Measurements from ENCODE around the gene LCNL1. TPM values are rescaled to one million over a fixed set of nuclear protein-coding genes. Genes with fewer than 3 reads are reported as not detected.

Gene LCNL1
- total RNA-seq, 1 donor from 2014 or later, result 2.0 TPM

DNA sequence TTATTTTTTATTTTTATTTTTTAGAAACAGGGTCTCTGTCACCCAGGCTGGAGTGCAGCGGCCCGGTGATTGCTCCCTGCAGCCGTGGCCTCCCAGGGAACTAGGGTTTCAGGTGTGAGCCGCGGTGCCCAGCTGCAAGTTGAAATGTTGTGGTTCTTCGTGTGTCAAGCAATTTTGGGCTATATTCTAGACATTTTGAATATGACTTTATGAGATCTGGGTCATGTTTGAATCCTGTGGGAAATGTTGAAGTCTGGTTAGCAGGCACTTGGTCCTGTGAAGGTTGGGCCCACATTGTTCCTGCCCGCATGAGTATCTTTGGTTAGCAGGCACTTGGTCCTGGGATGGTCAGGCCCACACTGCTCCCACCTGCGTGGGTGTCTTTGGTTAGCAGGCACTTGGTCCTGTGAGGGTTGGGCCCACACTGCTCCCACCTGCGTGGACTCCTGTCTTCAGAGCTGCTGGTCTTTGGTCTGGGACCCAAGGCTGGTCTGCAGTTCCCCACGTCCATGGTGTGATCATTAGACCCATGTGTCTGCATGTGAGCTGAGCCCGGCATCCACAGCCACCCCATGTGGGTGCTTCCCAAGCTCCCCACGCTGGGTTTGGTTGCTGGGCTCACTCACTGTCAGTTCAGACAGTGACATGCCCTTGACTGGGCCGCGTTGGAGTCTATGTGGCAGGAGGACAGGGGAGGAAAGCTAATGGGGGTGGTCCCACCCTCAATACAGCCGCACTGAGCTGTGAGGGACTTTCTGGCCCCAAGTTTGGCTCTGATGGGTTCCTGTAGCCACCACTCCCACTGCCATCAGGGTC, 45.4 kb upstream of the LCNL1 start:
- H3K4me3 ChIP-seq, result no peak overlapping the region
- peaks cover 1% of the 10 kb centered on the region for H3K4me1 ChIP-seq
- peaks cover 0 to 28% of the 10 kb centered on the region in 2 donors for H3K36me3 ChIP-seq

GRCh38 chr9:136939431-136939995, 43.3 kb upstream of the LCNL1 start:
- no peaks in the 10 kb centered on the region for H3K9me3 ChIP-seq
- intact Hi-C loops (cut with DNase I), result no loop called here
- peaks cover 0 to 38% of the 10 kb centered on the region in 2 donors for H3K36me3 ChIP-seq
- peaks cover 15% of the 10 kb centered on the region for H3K4me1 ChIP-seq
- no peak overlapping the region for H3K4me3 ChIP-seq
- DNase-seq (ENCODE audit: extremely low spot score in 2 of 2), result no peak
- no peak overlapping the region for H3K27ac ChIP-seq
- H3K27me3 ChIP-seq, result no peaks in the 10 kb centered on the region
- TF ChIP-seq POLR2A (IDR thresholded peaks at IDR 0.05) (no peak), POLR2AphosphoS5 (IDR thresholded peaks at IDR 0.05; ENCODE audit: insufficient read depth in 1 of 2, low read depth in 1 of 2) (no peak), CTCF (IDR thresholded peaks at IDR 0.05) (no peak)

More for the DNA sequence above, 45.4 kb upstream of the LCNL1 start:
- no peaks in the 10 kb centered on the region for H3K9me3 ChIP-seq
- DNase-seq (ENCODE audit: extremely low spot score in 2 of 2), result no peak
- no peak overlapping the region for H3K27ac ChIP-seq
- TF ChIP-seq POLR2AphosphoS5 (IDR thresholded peaks at IDR 0.05; ENCODE audit: insufficient read depth in 1 of 2, low read depth in 1 of 2) (no peak), POLR2A (IDR thresholded peaks at IDR 0.05) (no peak), CTCF (IDR thresholded peaks at IDR 0.05) (no peak)
- intact Hi-C loops (cut with DNase I), result no loop called here
- H3K27me3 ChIP-seq, result no peaks in the 10 kb centered on the region

- intact Hi-C loops (cut with DNase I), result loop anchor here (5.0 kb wide), 1 partner anchor 87 kb away; the partner anchor contains the start of gene ABCA2
- Histone ChIP-seq H3K27me3 (no peaks in the 10 kb centered on the region), H3K4me1 (peaks cover 18% of the 10 kb centered on the region), H3K27ac (no peak overlapping the region), H3K36me3 (peaks cover 0 to 38% of the 10 kb centered on the region in 2 donors), H3K9me3 (no peaks in the 10 kb centered on the region), H3K4me3 (no peak overlapping the region)
- DNase-seq (ENCODE audit: extremely low spot score in 2 of 2), result no peak
- TF ChIP-seq POLR2AphosphoS5 (IDR thresholded peaks at IDR 0.05; ENCODE audit: insufficient read depth in 1 of 2, low read depth in 1 of 2) (no peak), POLR2A (IDR thresholded peaks at IDR 0.05) (no peak), CTCF (IDR thresholded peaks at IDR 0.05) (no peak)
These were observed 42.7 kb upstream of the LCNL1 start for GRCh38 chr9:136939996-136940525.

DNA sequence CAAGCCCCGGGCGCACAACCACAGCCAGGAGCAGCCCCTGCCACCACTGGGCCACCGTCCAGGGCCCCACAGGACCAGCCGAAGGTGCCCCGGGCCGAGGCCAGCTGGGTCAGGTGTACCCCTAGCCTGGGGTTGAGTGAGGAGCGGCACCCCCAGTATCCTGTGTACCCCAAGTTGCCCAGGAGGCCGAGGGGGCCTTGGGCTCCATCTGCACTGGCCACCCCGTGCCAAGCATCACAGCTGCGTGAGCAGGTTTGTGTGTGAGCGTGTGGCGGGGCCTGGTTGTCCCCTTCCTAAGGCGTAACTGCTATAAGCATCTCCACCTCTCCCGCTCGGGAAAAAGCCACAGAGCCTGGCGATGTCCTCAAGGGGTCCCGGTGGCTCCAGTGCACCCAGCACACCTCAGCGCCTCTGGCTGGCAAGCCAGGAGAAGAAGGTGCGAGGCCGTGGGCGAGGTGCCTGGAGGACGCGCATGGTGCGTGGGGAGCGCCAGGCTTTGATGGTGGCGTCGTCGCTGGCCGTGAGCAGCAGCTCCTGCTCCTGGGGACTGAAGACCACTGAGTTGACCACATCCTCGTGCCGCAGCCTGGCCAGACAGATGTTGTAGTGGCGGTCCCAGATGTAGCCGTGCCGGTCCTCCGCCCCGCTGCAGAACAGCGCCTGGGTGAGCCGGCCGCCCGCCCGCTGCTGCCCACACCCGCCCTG, 42.1 kb upstream of the LCNL1 start:
- DNase-seq (ENCODE audit: extremely low spot score in 2 of 2), result no peak
- Histone ChIP-seq H3K9me3 (no peaks in the 10 kb centered on the region), H3K36me3 (peaks cover 0 to 38% of the 10 kb centered on the region in 2 donors), H3K27ac (no peak overlapping the region), H3K4me1 (peaks cover 22% of the 10 kb centered on the region), H3K4me3 (no peak overlapping the region), H3K27me3 (no peaks in the 10 kb centered on the region)
- intact Hi-C loops (cut with DNase I), result loop anchor here (5.0 kb wide), 1 partner anchor 87 kb away; the partner anchor contains the start of gene ABCA2
- no peak for TF ChIP-seq CTCF (IDR thresholded peaks at IDR 0.05)
- TF ChIP-seq POLR2A (IDR thresholded peaks at IDR 0.05), result no peak
- no peak for TF ChIP-seq POLR2AphosphoS5 (IDR thresholded peaks at IDR 0.05; ENCODE audit: insufficient read depth in 1 of 2, low read depth in 1 of 2)

Measured in vagina (tissue), 2 donors.